HG03575 (cell line): ENCODE measurements around the gene DCTN5.
"Not testable (repeated sequence)": the region's sequence is repeated elsewhere in the genome, so short reads cannot be mapped to it uniquely, and the experiment has no call there.

Experiments used
- ATAC-seq: cut with Tn5 transposase; IDR thresholded peaks from one replicate; pipeline ENCODE4 v1.9.1; 2021; ENCODE audit not compliant: unreplicated experiment, insufficient number of reproducible peaks, low FRiP score; ENCODE audit errors: extremely low read depth

The DCTN5 gene

GRCh38 chr16:23640931-23641765, at the start of gene DCTN5, which contains the start of gene PALB2:
Gene DCTN5 (plus strand): TSS chr16:23641466. CDS start chr16:23641543, 77 bp downstream.
Gene PALB2 (minus strand): TSS chr16:23641310. CDS start chr16:23641157, 153 bp downstream.
- peak; percentile 85 for ATAC-seq

- ATAC-seq: no peak
These were observed 47.1 kb upstream of the DCTN5 start for GRCh38 chr16:23594186-23594585.

DNA sequence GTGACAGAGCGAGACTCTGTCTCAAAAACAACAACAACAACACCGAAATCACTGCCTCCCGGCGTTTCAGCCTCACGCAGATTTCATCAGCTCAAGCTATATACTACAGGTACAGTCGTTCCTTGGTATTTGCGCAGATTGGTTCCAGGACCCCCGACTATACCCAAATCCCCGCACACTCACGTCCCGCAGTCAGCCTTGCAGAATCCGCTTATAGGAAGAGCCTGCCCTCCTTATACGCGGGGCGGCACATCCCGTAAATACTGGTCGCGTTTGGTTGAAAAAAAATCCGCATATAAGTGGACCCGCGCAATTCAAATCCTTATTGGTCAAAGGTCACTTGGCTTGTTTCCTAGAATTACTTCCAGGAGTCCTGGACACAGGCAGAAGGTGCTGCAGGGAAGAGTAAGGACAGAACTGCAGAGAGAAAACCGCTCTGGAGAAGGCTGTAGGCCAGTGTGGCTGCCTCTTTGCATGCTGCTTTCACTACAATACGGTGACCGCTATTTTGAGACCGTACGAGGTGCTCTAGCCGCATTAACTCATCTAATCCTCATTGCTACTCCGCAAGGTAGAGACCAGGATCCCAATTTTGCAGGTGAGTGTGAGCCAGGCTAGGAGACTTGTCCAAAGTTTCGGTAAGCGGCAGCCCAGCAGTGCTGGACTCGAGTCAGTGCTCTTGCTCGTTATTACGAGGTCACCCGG, 45.9 kb upstream of the DCTN5 start:
- no peak for ATAC-seq

DNA sequence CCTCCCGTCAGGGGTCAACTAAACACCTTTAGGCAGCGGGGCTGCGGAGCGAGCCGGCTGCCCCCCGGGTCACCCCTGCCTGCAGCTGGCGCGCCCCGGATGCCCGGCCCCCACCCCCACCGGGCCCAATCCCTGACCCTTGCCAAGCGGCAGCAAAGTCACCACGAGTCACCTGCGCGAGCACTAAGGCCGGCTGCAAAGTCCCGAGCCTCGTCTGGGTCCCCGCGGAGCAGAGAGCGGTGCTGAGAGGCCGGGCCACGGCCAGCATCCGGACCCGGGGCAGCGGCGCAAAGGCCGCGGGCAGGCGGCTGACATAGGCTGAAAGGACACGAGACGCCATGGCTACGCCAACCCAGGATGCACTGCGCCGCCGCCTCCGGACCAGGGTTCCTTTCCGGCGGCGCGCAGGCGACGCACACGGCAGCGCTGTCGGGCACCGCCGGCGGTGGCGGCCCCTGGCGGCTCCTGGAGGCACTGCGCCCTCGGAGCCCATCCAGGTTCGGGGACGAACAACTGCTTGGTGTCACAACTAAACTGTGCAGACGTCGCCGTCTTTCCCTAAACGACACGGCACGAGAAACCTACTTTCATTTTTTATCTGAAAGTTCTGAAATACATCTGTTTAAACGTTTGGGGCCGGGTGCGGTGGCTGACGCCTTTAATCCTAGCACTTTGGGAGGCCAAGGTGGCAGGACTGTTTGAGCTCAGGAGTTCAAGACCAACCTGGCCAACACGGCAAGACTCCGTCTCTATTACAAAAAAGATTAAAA, 45.1 kb upstream of the DCTN5 start, which contains the start of gene NDUFAB1:
TSS of gene NDUFAB1 (minus strand) at position 366 of the 770 bp plus-strand sequence. CDS start at position 340, 26 bp downstream.
- ATAC-seq: no peak

- no peak for ATAC-seq
These were observed 44.1 kb upstream of the DCTN5 start for GRCh38 chr16:23597003-23597756.

DNA sequence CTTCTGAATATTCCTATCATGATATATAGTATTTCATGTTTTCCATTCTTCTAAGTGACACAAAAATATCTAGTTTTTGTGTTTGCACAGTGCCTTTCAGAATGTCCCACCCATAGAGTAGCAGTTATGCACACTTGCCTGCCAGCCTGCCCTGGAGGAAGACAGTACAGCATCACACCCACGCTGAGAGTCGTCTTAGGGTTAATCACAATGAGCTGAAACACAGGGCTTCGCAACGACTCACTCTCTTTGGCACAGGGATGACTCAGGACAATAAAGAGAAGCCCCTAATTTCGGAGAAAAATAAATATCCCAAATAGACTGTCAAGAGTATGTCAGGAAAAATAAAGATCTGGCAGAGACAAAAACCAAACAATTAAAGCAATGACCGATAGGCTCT, 33.5 kb upstream of the DCTN5 start:
- no peak for ATAC-seq

DNA sequence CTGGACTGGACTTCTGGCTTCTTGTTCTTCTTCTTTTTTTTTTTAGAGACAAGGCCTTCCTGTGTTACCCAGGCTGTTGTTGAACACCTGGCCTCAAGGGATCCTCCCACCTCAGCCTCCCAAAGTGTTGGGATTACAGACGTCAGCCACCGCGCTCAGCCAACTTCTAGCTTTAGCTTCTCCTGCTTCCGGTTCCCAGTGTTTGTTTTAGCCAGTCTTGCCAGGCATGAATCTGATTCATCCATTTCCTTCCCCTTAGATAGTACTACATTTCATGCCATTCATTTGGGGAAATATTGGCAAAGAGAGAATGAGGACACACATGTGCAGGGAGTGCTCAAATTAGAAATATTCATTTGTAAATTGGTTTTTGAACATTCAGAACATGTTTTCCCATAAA, 33.1 kb upstream of the DCTN5 start:
- no peak for ATAC-seq

DNA sequence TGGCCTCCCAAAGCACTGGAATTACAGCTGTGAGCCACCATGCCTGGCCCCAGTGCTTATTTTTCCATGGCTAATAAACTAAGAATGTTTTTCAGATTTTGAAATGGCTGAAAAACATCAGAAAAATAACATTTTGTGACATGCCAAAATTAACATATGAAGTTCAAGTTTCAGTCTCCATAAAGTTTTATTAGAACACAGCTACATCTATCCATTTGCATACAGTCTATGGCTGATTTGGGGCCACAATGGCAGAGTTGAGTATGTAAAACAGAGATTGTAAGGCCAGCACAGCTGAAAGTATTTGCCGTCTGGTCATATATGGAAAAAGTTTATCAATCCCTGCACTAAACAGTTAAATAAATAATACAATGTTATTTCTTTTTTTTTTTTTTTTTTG, 31.3 kb upstream of the DCTN5 start:
- ATAC-seq: no peak

- ATAC-seq: not testable (repeated sequence)
These were observed 30.4 kb upstream of the DCTN5 start for GRCh38 chr16:23610905-23611304.

GRCh38 chr16:23611936-23612335, 29.3 kb upstream of the DCTN5 start:
- ATAC-seq: no peak

DNA sequence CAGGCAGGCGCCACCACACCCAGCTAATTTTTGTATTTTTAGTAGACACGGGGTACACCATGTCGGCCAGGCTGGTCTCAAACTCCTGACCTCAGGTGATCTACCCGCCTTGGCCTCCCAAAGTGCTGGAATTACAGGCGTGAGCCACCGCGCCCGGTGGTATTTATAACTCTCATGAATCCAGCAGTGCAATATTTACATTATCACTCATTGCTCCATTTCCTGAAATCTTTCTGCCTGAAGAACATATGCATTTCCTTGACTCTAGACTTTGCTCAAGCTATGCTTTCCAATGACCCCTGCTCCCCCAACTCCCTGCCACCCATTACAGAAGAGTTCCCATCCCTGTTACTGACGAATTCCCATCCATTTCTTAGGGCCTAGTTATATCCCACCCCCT, 25.5 kb upstream of the DCTN5 start:
- ATAC-seq: no peak

GRCh38 chr16:23624092-23624491, 17.2 kb upstream of the DCTN5 start:
- ATAC-seq: no peak

GRCh38 chr16:23629516-23629915, 11.8 kb upstream of the DCTN5 start:
- no peak for ATAC-seq

- not testable (repeated sequence) for ATAC-seq
These were observed 9.4 kb upstream of the DCTN5 start for GRCh38 chr16:23631874-23632273.

- ATAC-seq: no peak
These were observed 6.7 kb upstream of the DCTN5 start for GRCh38 chr16:23634461-23635036.

- no peak for ATAC-seq
These were observed 5.3 kb upstream of the DCTN5 start for GRCh38 chr16:23635958-23636357.

DNA sequence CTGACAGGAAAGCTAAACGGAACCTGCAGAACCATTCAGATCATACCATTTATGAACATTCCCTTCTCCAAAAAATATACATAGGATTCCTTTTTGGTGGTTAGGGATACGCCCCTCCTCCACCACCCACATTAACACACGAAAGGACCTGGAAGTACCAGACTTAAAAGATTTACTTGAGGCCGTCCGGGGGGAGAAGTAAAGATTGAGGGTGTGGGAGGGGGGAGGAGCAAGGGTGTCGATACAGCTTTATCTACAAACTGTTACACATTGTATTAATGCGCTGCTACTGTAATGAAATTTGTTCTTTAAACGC, 693 bp upstream of the DCTN5 start:
- ATAC-seq: no peak

GRCh38 chr16:23642246-23642774, 1.0 kb downstream of the DCTN5 start:
- no peak for ATAC-seq
